Fibroblast of peridontal ligament (primary cell): ENCODE measurements around the gene FERMT2.
A peak's percentile ranks its signal among the peaks of the same experiment; 100 is the strongest.
"Not testable (repeated sequence)": the region's sequence is repeated elsewhere in the genome, so short reads cannot be mapped to it uniquely, and the experiment has no call there.

Experiments
- DNase-seq: peaks from one replicate; pipeline ENCODE4 v3.0.0-alpha.2; 2010; ENCODE audit errors: extremely low read depth

FERMT2 gene

GRCh38 chr14:52939427-52939826 is 11.4 kb downstream of the FERMT2 start:
- DNase-seq: no peak

GRCh38 chr14:52937869-52938268 is 13.0 kb downstream of the FERMT2 start:
- DNase-seq: no peak

GRCh38 chr14:52937306-52937705 is 13.5 kb downstream of the FERMT2 start:
- no peak for DNase-seq

GRCh38 chr14:52936437-52936836 is 14.4 kb downstream of the FERMT2 start:
- no peak for DNase-seq

- no peak for DNase-seq
These were observed 15.0 kb downstream of the FERMT2 start for GRCh38 chr14:52935833-52936232.

- no peak for DNase-seq
These were observed 16.1 kb downstream of the FERMT2 start for GRCh38 chr14:52934762-52935161.

GRCh38 chr14:52929192-52929807 is 21.6 kb downstream of the FERMT2 start:
- DNase-seq: no peak

GRCh38 chr14:52926953-52927352 is 23.9 kb downstream of the FERMT2 start:
- peak; percentile 74 for DNase-seq

- DNase-seq: no peak
These were observed 26.8 kb downstream of the FERMT2 start for GRCh38 chr14:52923902-52924575.

- peak; percentile 30 for DNase-seq
These were observed 28.2 kb downstream of the FERMT2 start for GRCh38 chr14:52922656-52923055.

- no peak for DNase-seq
These were observed 28.8 kb downstream of the FERMT2 start for GRCh38 chr14:52922059-52922458.

GRCh38 chr14:52920411-52920810 is 30.4 kb downstream of the FERMT2 start:
- DNase-seq: not testable (repeated sequence)

- no peak for DNase-seq
These were observed 30.9 kb downstream of the FERMT2 start for GRCh38 chr14:52919971-52920370.

GRCh38 chr14:52918486-52918885 is 32.4 kb downstream of the FERMT2 start:
- DNase-seq: peak; percentile 33

GRCh38 chr14:52917735-52918134 is 33.1 kb downstream of the FERMT2 start:
- DNase-seq: peak; percentile 62

- DNase-seq: no peak
These were observed 36.6 kb downstream of the FERMT2 start for GRCh38 chr14:52914295-52914694.

- DNase-seq: no peak
These were observed 37.6 kb downstream of the FERMT2 start for GRCh38 chr14:52913271-52913670.

GRCh38 chr14:52911904-52912303 is 38.9 kb downstream of the FERMT2 start:
- no peak for DNase-seq

GRCh38 chr14:52910572-52910971 is 40.3 kb downstream of the FERMT2 start:
- DNase-seq: peak; percentile 41

GRCh38 chr14:52907949-52908348 is 42.9 kb downstream of the FERMT2 start:
- no peak for DNase-seq

GRCh38 chr14:52906141-52906601 is 44.7 kb downstream of the FERMT2 start:
- peak; percentile 91 for DNase-seq

GRCh38 chr14:52902971-52903619 is 47.8 kb downstream of the FERMT2 start:
- DNase-seq: no peak
